ENCODE data around the gene RPS3A. TPM values are rescaled to one million over a fixed set of nuclear protein-coding genes. Genes with fewer than 3 reads are reported as not detected.

RPS3A gene
- total RNA-seq, 1 experiment from 2014 or later = 918 TPM

DNA sequence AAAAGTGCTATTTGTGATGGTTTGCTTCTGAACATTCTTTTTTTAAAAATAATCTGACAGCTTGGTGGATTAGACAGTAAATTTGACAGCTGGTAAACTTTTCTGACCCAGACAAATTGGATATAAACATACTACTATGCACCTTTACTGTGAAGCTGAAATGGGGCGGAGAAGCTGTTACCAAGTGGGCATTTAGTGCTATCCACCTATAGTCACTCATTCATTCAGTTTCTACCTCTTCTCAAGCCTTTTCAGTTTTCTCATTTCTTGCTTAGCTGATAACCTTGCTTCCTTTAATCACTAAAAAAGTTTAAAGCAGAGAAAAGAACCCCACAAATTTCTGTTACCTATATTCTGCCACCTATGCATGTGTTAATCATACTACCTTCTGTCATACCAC lies 5.2 kb downstream of the RPS3A start:
- H3K4me3 ChIP-seq (ENCODE audit: low read depth in 2 of 2, low read length in 2 of 2) = no peak overlapping the region
- H3K9me3 ChIP-seq (ENCODE audit: control insufficient read depth, insufficient read depth, low read depth, low read length) = no peaks in the 10 kb centered on the region
- intact Hi-C loops (cut with micrococcal nuclease; ENCODE audit: unreplicated experiment) (no loop called here), in situ Hi-C loops (cut with HindIII; ENCODE audit: low pct_unique_long_range_greater_than_20kb, low sequenced_read_pairs) (no loop called here)
- ChIA-PET CTCF (no interaction called here), POLR2A (no interaction called here)
- BruUV-seq (replicated peaks) = no TSS peak
- TF ChIP-seq, protein P1, sequence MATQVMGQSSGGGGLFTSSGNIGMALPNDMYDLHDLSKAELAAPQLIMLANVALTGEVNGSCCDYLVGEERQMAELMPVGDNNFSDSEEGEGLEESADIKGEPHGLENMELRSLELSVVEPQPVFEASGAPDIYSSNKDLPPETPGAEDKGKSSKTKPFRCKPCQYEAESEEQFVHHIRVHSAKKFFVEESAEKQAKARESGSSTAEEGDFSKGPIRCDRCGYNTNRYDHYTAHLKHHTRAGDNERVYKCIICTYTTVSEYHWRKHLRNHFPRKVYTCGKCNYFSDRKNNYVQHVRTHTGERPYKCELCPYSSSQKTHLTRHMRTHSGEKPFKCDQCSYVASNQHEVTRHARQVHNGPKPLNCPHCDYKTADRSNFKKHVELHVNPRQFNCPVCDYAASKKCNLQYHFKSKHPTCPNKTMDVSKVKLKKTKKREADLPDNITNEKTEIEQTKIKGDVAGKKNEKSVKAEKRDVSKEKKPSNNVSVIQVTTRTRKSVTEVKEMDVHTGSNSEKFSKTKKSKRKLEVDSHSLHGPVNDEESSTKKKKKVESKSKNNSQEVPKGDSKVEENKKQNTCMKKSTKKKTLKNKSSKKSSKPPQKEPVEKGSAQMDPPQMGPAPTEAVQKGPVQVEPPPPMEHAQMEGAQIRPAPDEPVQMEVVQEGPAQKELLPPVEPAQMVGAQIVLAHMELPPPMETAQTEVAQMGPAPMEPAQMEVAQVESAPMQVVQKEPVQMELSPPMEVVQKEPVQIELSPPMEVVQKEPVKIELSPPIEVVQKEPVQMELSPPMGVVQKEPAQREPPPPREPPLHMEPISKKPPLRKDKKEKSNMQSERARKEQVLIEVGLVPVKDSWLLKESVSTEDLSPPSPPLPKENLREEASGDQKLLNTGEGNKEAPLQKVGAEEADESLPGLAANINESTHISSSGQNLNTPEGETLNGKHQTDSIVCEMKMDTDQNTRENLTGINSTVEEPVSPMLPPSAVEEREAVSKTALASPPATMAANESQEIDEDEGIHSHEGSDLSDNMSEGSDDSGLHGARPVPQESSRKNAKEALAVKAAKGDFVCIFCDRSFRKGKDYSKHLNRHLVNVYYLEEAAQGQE (IDR thresholded peaks at IDR 0.05; ENCODE audit: insufficient read depth in 1 of 2, low read depth in 2 of 2, low read length in 1 of 2) = no peak
- H3K4me1 ChIP-seq (ENCODE audit: control insufficient read depth, insufficient read depth, low read length) = no peaks in the 10 kb centered on the region; the same call in 1 of the 2 replicates
- ATAC-seq (no peak), DNase-seq (ENCODE audit: low read depth, low spot score) (no peak)
- H3K27me3 ChIP-seq (ENCODE audit: control insufficient read depth, insufficient read depth, low read length) = no peaks in the 10 kb centered on the region
- H3K36me3 ChIP-seq (ENCODE audit: control insufficient read depth, insufficient read depth, low read length) = peaks cover 30% of the 10 kb centered on the region
- H3K27ac ChIP-seq (ENCODE audit: low read length) = no peak overlapping the region

DNA sequence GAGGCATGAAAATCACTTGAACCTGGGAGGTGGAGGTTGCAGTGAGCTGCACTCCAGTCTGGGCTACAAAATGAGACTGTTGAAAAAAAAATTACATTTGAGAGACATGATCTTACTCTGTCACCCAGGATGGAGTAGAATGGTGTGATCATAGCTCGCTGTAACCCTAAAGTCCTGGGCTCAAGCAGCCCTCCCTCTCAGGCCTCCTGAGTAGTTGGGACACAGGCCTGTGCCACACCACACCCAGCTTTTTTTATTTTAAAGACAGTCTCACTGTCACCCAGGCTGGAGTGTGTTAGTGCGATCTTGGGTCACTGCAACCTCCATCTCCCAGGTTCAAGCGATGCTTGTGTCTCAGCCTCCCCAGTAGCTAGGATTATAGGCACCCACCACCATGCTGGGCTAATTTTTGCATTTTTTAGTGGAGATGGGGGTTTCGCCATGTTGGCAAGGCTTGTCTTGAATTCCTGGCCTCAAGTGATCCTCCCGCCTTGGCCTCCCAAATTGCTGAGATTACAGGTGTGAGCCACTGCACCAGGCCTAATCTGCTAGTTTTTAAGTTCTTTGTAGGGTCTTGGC lies 6.1 kb downstream of the RPS3A start:
- CTCF ChIA-PET = no interaction called here

DNA sequence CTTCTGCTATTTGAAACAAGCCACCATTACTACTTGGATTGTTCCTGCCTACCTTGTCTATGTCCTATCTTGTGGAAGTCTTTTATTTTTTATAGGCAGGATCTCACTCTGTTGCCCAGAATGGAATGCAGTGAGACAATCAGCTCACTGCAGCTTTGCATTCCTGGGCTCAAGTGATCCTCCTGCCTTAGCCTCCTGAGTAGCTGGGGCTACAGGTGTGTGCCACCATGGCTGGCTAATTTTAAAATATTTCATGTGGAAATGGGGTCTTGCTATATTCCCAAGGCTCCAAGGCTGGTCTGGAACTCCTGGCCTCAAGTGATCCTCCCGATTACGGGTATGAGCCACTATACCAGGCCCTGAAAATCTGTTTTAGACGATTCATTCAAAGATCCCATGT lies 7.6 kb downstream of the RPS3A start:
- no peaks in the 10 kb centered on the region; the same call in 1 of the 2 replicates for H3K4me1 ChIP-seq (ENCODE audit: control insufficient read depth, insufficient read depth, low read length)
- H3K27me3 ChIP-seq (ENCODE audit: control insufficient read depth, insufficient read depth, low read length) = no peaks in the 10 kb centered on the region
- TF ChIP-seq, protein P2, sequence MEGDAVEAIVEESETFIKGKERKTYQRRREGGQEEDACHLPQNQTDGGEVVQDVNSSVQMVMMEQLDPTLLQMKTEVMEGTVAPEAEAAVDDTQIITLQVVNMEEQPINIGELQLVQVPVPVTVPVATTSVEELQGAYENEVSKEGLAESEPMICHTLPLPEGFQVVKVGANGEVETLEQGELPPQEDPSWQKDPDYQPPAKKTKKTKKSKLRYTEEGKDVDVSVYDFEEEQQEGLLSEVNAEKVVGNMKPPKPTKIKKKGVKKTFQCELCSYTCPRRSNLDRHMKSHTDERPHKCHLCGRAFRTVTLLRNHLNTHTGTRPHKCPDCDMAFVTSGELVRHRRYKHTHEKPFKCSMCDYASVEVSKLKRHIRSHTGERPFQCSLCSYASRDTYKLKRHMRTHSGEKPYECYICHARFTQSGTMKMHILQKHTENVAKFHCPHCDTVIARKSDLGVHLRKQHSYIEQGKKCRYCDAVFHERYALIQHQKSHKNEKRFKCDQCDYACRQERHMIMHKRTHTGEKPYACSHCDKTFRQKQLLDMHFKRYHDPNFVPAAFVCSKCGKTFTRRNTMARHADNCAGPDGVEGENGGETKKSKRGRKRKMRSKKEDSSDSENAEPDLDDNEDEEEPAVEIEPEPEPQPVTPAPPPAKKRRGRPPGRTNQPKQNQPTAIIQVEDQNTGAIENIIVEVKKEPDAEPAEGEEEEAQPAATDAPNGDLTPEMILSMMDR (IDR thresholded peaks at IDR 0.05) = no peak
- TF ChIP-seq POLR2AphosphoS5 (IDR thresholded peaks at IDR 0.05; ENCODE audit: low read depth, low read length) = no peak
- no peak for TF ChIP-seq SIN3A (IDR thresholded peaks at IDR 0.05; ENCODE audit: borderline replicate concordance, insufficient read depth, low read depth, low read length)
- ATAC-seq (peak; percentile 36), DNase-seq (ENCODE audit: low read depth, low spot score) (no peak)
- no peaks in the 10 kb centered on the region for H3K9me3 ChIP-seq (ENCODE audit: control insufficient read depth, insufficient read depth, low read depth, low read length)
- in situ Hi-C loops (cut with HindIII; ENCODE audit: low pct_unique_long_range_greater_than_20kb, low sequenced_read_pairs) = no loop called here
- POLR2A ChIA-PET = no interaction called here
- no peak overlapping the region for H3K4me3 ChIP-seq (ENCODE audit: low read depth in 2 of 2, low read length in 2 of 2)
- no peak overlapping the region for H3K27ac ChIP-seq (ENCODE audit: low read length)
- no TSS peak for BruUV-seq (replicated peaks)
- peaks cover 17% of the 10 kb centered on the region for H3K36me3 ChIP-seq (ENCODE audit: control insufficient read depth, insufficient read depth, low read length)
- CTCF ChIA-PET = no interaction called here
- intact Hi-C loops (cut with micrococcal nuclease; ENCODE audit: unreplicated experiment) = no loop called here

More for the DNA sequence above, 6.1 kb downstream of the RPS3A start:
- no peak overlapping the region for H3K27ac ChIP-seq (ENCODE audit: low read length)
- H3K4me1 ChIP-seq (ENCODE audit: control insufficient read depth, insufficient read depth, low read length) = no peaks in the 10 kb centered on the region; the same call in 1 of the 2 replicates
- TF ChIP-seq POLR2AphosphoS5 (IDR thresholded peaks at IDR 0.05; ENCODE audit: low read depth, low read length) (peak; percentile 77), SIN3A (IDR thresholded peaks at IDR 0.05; ENCODE audit: borderline replicate concordance, insufficient read depth, low read depth, low read length) (no peak)
- DNase-seq (ENCODE audit: low read depth, low spot score) (no peak), ATAC-seq (peak; percentile 43)
- H3K36me3 ChIP-seq (ENCODE audit: control insufficient read depth, insufficient read depth, low read length) = peaks cover 22% of the 10 kb centered on the region
- no peak overlapping the region for H3K4me3 ChIP-seq (ENCODE audit: low read depth in 2 of 2, low read length in 2 of 2)
- POLR2A ChIA-PET = no interaction called here
- in situ Hi-C loops (cut with HindIII; ENCODE audit: low pct_unique_long_range_greater_than_20kb, low sequenced_read_pairs) = no loop called here
- intact Hi-C loops (cut with micrococcal nuclease; ENCODE audit: unreplicated experiment) = no loop called here
- no peaks in the 10 kb centered on the region for H3K27me3 ChIP-seq (ENCODE audit: control insufficient read depth, insufficient read depth, low read length)
- no TSS peak for BruUV-seq (replicated peaks)
- H3K9me3 ChIP-seq (ENCODE audit: control insufficient read depth, insufficient read depth, low read depth, low read length) = no peaks in the 10 kb centered on the region
